Renal cortex interstitium (tissue), 11 donors: ENCODE data around the gene BCAR3. TPM values are rescaled to one million over a fixed set of nuclear protein-coding genes. Genes with fewer than 3 reads are reported as not detected.

Experiments
- DNase-seq, 11 donors: peaks; one replicate each; pipeline ENCODE4 v3.0.0-alpha.2; 2013; ENCODE audit warnings: low read depth in 9 of 11, low spot score in 4 of 11; ENCODE audit errors: extremely low read depth in 1 of 11
- polyA plus RNA-seq, 3 donors: library from polyadenylated mRNA; unstranded; fragments of 120-200 nt; gene quantifications; one replicate each; pipeline ENCODE4 v1.2.1, GENCODE V29; 2013; ENCODE audit not compliant: insufficient read length in 3 of 3

BCAR3 gene
- polyA plus RNA-seq, 3 donors, result 22.4 to 24.5 (median 23.1) TPM

DNA sequence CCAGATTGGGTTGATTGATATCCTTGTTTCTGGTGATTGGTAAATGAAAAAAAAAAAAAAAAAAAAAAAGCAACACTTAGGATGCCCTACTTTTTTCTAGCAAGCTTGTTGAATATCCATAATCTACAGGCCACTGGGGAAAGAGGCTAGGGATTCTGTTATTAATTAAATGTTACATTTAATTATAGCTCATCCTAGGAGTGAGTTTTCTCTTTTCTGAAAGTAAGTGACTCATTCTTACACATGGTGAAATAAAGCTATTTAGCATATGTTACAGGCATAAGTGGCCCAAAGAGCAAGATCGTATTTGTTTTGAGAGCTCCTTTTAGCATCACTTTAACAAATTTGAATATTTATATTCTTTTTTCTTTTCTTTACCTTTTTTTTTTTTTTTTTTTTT lies 139.2 kb downstream of the BCAR3 start:
- DNase-seq, result no peak

DNA sequence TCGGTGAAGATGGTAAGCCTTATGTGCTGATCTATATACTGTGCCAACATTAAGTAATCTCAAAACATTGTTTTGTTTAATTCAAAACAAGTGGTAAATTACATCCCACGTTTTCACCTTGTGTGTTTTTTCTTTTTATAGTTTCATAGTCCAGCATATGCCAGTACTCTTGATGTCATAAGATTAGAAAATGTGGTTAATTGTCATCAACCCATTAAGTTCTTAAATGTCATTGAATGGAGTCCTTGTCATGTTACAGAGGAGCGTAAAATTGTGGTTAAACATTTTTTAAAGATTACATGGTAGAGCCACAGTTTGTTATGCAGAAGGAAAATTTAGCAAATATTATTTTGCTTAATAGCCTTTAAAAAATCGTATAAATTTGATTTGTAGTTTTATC lies 140.6 kb downstream of the BCAR3 start:
- no peak for DNase-seq

DNA sequence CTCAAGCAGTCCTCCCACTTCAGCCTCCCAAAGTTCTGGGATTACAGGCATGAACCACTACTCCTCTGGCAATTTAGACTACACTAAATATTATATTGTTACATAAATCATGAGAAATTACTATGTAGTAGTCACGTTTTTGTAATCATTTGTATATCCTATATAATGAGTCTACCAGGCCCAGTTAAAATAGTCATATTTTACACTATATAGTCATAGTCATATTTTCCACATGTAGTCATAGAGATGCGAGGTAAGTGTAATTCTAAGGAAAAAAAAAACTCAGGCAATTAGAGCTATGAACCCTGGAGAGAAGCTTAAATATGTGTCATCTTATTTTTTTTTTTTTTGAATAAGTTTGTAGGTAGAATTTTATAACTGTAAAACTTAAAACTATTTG lies 143.7 kb downstream of the BCAR3 start:
- no peak for DNase-seq

DNA sequence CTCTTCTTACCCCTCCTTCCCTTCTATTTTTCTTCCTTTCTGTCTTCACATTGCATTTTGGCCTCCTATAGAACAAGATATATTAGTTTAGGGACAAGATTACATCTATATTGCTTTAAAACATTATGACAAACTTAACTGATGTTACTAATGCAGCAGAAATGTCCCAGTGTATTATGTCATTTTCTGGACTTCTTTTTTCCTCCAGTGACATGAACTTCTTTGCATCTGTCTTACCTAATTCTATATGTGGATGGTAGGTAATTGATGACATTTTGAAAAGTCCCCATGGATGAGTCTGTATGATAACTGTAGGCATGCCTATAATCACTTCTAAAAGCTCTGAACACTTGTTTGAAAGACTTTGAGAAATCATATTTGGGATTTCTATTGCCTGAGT lies 144.2 kb downstream of the BCAR3 start:
- DNase-seq, result no peak

DNA sequence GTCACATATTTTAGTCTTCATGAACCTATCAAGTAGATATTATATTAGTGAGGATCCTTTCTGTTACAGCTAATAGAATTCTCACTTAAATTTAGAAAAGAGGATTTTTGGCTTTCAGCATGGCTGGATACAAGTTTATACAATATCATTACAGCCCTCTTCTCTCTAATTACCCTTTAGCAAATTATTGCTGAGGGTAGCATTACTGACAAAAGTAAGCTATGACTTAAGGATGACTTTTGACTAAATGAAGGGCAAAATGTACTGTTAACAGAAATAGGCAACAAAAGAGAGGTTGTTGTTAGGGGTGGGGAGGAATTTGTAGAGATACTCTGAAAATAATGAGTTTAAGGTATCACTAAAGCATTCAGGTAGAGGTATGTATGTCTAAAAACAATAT lies 148.0 kb downstream of the BCAR3 start:
- no peak for DNase-seq

DNA sequence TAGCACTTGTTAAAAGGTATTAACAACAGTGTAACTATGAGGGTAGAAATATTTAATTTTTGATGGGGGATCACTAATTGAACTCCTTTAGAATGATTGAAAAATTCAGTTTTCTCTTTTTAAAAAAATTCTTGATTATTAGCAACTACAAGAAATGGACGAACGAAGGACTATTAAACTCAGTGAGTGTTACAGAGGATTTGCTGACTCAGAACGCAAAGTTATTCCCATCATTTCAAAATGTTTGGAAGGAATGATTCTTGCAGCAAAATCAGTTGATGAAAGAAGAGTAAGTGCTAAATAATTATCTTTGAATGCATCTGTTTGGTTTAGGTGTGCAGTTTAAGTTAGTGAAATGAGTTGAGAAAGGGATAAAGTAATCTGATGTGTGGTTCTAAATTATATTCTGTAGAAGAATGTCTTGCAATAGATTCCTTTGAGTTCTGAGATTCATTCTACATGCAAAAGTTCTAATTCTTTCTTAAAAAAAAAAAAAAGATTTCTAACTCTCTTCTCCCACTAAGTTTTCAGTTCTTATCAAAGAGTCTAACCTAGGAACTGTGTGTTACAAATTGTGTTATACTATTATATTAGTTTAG lies 148.8 kb downstream of the BCAR3 start:
- no peak for DNase-seq

DNA sequence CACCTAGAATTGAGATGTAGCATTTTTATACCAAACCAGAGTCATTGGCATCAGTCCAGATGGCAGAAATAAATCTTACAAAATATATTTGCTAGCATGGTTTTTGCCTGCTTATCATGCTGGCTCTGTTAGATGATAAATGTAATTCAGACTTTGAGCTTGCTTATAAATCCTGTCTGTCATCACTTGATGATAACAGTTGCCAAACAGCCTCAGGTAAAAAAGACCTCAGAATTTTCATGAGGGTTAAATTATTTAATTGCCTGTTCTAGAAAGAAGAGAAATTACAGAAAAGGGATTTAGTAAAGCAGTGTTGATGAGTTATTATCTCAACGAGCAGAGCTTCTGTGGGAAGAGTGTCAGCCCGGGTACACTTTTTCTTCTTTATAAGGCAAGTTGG lies 150.4 kb downstream of the BCAR3 start:
- no peak for DNase-seq

DNA sequence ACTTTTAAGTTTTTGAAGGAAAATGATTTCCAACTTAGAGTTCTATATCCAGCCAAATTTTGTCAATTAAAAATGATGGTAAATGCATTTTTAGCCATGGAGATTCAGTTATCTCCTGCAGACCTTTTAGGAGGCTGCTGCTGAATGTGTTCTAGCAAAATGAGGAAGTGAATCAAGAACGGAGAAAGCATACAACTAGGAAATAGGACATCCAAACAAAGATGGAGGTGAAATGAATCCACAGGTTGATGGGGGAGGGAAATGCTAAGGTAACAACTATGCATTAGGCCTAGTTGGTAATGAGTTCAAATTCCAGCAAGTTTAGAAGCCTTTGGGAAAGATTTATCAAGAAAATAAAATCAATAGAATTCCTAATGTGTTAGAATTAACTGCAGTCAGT lies 153.2 kb downstream of the BCAR3 start:
- DNase-seq, result no peak

DNA sequence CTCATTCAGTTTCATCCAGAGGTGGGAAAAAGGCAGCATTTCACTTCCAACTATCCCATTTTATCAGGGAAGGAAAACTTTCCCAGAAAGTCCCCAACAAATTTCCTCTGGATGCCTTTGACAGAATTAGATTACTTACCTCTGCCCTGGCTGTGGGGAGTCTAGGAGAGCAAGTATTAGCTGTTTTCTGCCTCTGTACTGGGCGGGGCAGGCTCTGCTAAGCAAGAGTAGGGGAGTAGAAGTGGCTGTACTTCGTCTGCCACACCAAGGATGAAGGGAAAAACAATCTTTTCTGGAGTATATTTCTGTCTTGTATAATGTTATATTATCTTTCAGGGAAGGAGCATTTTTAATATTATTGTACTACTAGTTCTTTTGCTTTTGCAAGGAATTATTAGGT lies 155.2 kb downstream of the BCAR3 start:
- DNase-seq, result no peak

DNA sequence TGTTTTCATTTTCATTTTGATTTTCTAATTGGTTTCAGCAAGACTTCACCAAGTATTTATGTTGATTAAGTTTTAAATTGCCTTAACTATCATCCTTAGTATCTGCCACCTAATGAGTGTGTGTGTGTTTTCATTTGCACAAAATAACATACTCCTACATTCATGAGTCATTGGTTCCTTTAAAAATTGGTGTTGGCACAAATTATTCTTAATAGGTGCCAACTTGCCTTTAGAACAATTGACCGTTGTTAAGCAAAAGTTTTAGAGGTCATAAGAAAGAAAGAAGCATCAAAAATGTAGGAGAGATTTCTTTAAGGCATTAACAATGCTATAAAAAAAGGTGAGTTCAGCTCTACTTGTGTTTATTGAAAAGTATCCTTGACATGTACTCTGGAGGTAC lies 156.2 kb downstream of the BCAR3 start:
- DNase-seq, result no peak

DNA sequence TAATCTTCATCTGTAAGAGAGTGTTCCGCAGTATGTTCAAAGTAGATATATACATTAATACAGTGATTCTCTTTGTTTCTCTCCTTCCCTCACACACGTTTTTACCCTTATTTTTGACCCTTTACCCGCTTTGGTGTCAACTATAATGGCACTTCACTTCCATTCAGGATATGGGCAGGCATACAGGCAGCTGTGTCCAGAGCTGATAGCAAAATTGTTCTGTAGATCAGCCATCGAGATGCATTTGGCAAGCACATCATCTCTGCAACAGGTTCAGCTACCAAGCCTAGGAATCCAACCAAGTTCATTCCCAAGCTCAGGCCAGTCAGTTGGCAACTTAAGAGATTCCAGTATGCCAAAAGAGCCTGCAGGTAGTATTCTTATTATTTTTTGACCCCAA lies 158.9 kb downstream of the BCAR3 start:
- no peak for DNase-seq

DNA sequence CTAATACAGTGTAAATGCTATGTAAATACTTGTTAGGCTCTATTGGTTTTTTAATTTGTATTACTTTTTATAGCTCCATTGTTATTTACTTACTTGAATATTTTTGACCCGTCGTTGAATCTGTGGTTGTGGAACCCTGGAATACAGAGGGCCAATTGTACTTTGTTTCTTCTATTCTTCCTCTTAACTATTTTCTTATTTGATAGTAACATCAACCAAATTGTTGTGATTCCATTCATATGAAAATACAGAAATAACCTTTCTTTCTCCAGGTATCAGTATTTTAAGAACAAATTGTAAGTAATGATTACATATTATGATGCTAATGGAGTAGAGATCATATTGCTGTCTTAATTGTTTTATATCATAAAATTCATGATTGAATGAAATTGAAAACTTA lies 160.0 kb downstream of the BCAR3 start:
- no peak for DNase-seq

DNA sequence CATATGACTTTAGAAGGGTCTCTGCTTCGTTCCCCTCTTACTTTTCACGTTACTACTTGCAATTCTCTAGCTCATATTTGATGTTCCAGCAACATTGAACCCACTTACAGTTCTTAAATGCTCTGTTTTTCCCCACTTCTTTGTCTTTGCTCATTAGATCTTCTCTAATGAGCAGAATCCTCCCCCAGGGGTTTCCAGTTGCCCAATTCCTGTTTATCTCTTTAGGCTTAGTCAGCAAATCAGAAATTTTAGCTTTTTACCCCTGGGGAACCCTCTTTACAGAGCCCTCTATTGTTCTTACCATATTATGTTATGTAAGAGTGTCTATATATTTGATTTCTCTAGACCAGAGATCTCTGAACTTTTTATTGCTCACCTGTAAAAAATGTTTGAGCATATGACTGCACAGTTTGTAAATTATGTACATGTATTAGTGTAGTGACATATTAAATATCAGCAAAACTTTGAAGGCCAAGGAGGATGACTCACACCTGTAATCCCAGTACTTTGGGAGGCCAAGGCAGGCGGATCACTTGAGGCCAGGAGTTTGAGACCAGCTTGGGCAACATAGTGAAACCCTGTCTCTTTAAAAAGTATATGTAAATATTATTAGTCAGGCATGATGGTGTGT lies 162.3 kb downstream of the BCAR3 start:
- DNase-seq, result no peak

DNA sequence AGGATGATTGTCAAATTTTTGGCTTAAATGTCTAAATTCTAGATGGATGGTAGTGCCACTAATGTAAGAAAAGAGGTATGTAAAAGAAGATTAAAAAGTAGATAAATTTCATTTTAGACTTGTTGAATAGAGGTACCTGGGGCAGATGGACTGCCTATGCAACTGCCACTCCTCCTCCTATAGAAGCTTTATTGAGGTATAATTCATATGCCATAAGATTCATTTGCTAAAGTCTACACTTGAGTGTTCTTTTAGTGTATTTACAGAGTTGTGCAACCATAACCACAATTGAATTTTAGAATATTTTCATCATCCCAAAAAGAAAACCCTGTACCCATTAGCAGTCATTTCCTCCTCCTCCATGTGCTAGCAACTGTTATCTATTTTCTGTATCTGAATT lies 163.1 kb downstream of the BCAR3 start:
- no peak for DNase-seq

DNA sequence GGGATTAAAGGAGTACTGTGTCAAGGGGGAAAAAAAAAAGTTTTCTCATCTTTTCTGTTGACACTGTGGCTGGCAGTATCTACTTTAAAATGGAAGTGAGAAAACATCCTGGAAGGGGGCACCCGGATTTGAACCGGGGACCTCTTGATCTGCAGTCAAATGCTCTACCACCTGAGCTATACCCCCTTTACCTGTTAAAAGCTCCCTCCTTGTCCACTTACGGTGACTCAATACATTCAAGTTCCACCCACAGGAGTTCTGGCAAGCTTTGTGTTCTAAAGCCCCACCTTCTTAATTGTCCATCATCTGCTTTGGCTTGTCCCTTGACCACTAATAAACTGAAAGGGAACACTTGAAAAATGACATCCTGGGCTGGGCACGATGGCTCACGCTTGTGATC lies 165.5 kb downstream of the BCAR3 start:
- no peak for DNase-seq

Other genes starting within 250 kb of the BCAR3 start
- 100 to 1,000 TPM; 101 to 122 (median 118) TPM for gene FNBP1L, start 233.7 kb downstream of the BCAR3 start, polyA plus RNA-seq
- 10 to 100 TPM; 59.1 to 86.6 (median 67.1) TPM for gene DNTTIP2, start 197.4 kb upstream of the BCAR3 start, polyA plus RNA-seq
- 10 to 100 TPM; 10.2 to 13.1 (median 10.8) TPM for gene GCLM, start 227.6 kb upstream of the BCAR3 start, polyA plus RNA-seq